ENCODE measurements around the gene SF3B1.

Gene SF3B1

DNA sequence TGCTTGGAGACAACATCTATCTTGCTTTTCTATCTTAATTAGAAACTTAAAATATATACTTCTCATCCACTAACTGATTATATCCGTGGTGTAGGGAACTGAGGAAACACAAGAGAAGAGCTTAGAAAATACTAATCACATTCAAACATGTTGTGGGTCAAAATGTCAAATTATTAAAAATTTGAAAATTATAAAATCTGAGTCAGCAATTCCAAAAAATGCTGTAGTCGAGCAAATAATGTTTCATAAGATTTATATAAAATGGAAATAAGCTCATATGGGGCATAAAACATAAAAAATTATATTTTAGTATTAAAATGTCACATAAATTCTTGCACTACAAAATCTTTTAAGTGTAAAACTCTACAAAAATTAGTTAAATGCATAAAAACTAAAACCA, 29.2 kb downstream of the SF3B1 start:
- Histone ChIP-seq H4K20me1 (ENCODE audit: insufficient read depth, low read length, poor library complexity, severe bottlenecking) (peaks cover 5% of the 10 kb centered on the region), H3K79me2 (ENCODE audit: insufficient read depth, low read length) (no peaks in the 10 kb centered on the region), H3K9me2 (replicated peaks; ENCODE audit: low read depth, low read length) (no peaks in the 10 kb centered on the region), H2AFZ (ENCODE audit: low read length) (no peak overlapping the region), H3K4me3 (ENCODE audit: low read length, poor library complexity, severe bottlenecking) (no peak overlapping the region), H3K27me3 (ENCODE audit: insufficient read depth, low read length, poor library complexity, severe bottlenecking) (no peaks in the 10 kb centered on the region), H3K4me1 (ENCODE audit: insufficient read depth, low read length, poor library complexity, severe bottlenecking) (no peaks in the 10 kb centered on the region), H3F3A (ENCODE audit: low read depth) (no peaks in the 10 kb centered on the region), H3K36me3 (ENCODE audit: insufficient read depth, low read length) (peaks cover 99% of the 10 kb centered on the region), H3K9ac (ENCODE audit: low read depth, low read length, poor library complexity, severe bottlenecking) (no peak overlapping the region), H3K9me3 (ENCODE audit: insufficient read depth, low read depth, low read length) (no peaks in the 10 kb centered on the region), H3K4me2 (ENCODE audit: low read depth, low read length, poor library complexity, severe bottlenecking) (no peak overlapping the region)
- TF ChIP-seq, protein P1, sequence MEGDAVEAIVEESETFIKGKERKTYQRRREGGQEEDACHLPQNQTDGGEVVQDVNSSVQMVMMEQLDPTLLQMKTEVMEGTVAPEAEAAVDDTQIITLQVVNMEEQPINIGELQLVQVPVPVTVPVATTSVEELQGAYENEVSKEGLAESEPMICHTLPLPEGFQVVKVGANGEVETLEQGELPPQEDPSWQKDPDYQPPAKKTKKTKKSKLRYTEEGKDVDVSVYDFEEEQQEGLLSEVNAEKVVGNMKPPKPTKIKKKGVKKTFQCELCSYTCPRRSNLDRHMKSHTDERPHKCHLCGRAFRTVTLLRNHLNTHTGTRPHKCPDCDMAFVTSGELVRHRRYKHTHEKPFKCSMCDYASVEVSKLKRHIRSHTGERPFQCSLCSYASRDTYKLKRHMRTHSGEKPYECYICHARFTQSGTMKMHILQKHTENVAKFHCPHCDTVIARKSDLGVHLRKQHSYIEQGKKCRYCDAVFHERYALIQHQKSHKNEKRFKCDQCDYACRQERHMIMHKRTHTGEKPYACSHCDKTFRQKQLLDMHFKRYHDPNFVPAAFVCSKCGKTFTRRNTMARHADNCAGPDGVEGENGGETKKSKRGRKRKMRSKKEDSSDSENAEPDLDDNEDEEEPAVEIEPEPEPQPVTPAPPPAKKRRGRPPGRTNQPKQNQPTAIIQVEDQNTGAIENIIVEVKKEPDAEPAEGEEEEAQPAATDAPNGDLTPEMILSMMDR (conservative IDR thresholded peaks at IDR 0.05; ENCODE audit: low read length): no peak
- TF ChIP-seq EZH2phosphoT487 (IDR thresholded peaks at IDR 0.05; ENCODE audit: borderline replicate concordance): no peak

DNA sequence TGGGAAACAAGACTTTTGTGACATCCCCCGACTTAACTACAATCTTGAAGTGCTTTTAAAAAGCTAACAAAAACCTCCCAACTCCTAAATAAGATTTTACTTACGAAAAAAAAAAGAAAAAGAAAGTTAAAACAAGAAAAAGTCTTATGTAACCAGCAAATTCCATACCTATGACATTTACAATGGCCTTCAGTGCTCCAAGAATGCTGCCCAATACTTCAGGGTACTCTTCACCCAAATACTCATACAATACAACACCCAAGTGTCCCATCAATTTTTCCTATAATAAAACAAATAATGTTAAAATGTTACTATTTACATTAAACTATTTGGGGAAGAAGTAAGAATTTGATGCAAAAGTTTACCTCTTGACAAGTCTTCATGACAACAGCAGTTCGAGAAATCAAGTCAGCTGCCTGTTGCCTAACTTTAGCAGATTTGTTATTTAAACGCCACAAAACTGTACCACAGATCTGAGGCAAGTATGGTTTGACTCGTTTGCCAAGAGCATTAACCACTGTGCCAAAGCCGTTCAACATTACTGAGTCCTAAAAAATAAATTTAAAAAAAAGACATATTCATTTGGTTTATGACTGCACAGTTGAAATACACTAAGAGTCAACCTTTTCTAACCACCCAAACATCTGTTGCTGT, 34.8 kb downstream of the SF3B1 start:
- Histone ChIP-seq H3K4me1 (ENCODE audit: insufficient read depth, low read length, poor library complexity, severe bottlenecking) (no peaks in the 10 kb centered on the region), H3K9ac (ENCODE audit: low read depth, low read length, poor library complexity, severe bottlenecking) (no peak overlapping the region), H4K20me1 (ENCODE audit: insufficient read depth, low read length, poor library complexity, severe bottlenecking) (peaks cover 4% of the 10 kb centered on the region), H3K79me2 (ENCODE audit: insufficient read depth, low read length) (no peaks in the 10 kb centered on the region), H3K9me2 (replicated peaks; ENCODE audit: low read depth, low read length) (no peaks in the 10 kb centered on the region), H3K9me3 (ENCODE audit: insufficient read depth, low read depth, low read length) (no peaks in the 10 kb centered on the region), H3F3A (ENCODE audit: low read depth) (no peaks in the 10 kb centered on the region), H3K27me3 (ENCODE audit: insufficient read depth, low read length, poor library complexity, severe bottlenecking) (no peaks in the 10 kb centered on the region), H3K4me3 (ENCODE audit: low read length, poor library complexity, severe bottlenecking) (no peak overlapping the region), H2AFZ (ENCODE audit: low read length) (no peak overlapping the region), H3K4me2 (ENCODE audit: low read depth, low read length, poor library complexity, severe bottlenecking) (no peak overlapping the region), H3K36me3 (ENCODE audit: insufficient read depth, low read length) (peaks cover 99% of the 10 kb centered on the region)
- no peak for TF ChIP-seq EZH2phosphoT487 (IDR thresholded peaks at IDR 0.05; ENCODE audit: borderline replicate concordance)

DNA sequence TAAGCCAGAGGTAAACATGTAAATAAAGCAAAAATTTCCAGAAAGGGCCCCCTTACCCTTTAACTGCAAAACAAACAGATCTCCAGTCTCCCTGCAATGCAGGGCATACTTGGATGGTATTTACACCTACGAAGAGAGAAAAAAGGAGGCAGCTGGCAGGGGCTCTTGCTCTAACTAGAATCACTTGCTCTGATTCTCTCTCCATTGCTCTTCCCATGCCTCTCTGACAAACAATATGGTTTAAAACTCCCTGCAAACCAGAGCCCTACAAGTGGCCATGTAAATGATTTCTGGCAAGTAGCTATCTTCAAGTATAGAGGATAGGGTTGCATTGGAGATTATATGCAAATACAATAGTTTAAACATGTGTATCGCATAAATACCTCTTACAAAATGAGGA, 35.9 kb downstream of the SF3B1 start:
- Histone ChIP-seq H3F3A (ENCODE audit: low read depth) (no peaks in the 10 kb centered on the region), H3K27me3 (ENCODE audit: insufficient read depth, low read length, poor library complexity, severe bottlenecking) (no peaks in the 10 kb centered on the region), H3K4me2 (ENCODE audit: low read depth, low read length, poor library complexity, severe bottlenecking) (no peak overlapping the region), H3K9me3 (ENCODE audit: insufficient read depth, low read depth, low read length) (no peaks in the 10 kb centered on the region), H2AFZ (ENCODE audit: low read length) (no peak overlapping the region), H3K4me1 (ENCODE audit: insufficient read depth, low read length, poor library complexity, severe bottlenecking) (no peaks in the 10 kb centered on the region), H3K79me2 (ENCODE audit: insufficient read depth, low read length) (no peaks in the 10 kb centered on the region), H3K9ac (ENCODE audit: low read depth, low read length, poor library complexity, severe bottlenecking) (no peak overlapping the region), H4K20me1 (ENCODE audit: insufficient read depth, low read length, poor library complexity, severe bottlenecking) (peaks cover 4% of the 10 kb centered on the region), H3K36me3 (ENCODE audit: insufficient read depth, low read length) (peaks cover 99% of the 10 kb centered on the region), H3K4me3 (ENCODE audit: low read length, poor library complexity, severe bottlenecking) (no peak overlapping the region), H3K9me2 (replicated peaks; ENCODE audit: low read depth, low read length) (no peaks in the 10 kb centered on the region)
- no peak for TF ChIP-seq EZH2phosphoT487 (IDR thresholded peaks at IDR 0.05; ENCODE audit: borderline replicate concordance)
- TF ChIP-seq, protein P1 (conservative IDR thresholded peaks at IDR 0.05; ENCODE audit: low read length): no peak

DNA sequence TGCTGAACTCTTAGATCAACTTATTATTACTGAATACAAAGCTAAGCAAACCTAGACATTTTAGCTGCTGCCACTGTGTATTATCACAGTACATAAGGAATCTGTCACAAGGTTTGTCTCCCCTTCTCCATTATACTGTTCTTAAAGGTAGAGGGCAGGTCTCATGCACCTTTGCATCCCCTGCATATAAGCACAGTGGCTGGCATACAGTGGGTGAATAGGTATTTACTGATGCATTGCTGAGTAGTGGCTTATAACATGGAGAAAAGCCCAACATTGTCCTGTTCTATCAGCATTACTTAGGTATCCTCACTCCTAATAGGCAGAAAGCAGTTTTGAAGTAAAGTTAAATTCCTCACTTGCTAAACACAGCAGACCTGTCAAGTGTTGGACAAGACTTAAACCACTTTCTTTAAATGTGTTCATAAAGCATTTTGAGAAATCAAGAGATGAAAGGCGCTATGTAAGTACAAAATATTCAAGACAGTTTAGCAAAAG, 43.6 kb downstream of the SF3B1 start:
- Histone ChIP-seq H3K9me2 (replicated peaks; ENCODE audit: low read depth, low read length) (no peaks in the 10 kb centered on the region), H3K79me2 (ENCODE audit: insufficient read depth, low read length) (no peaks in the 10 kb centered on the region), H3K36me3 (ENCODE audit: insufficient read depth, low read length) (peaks cover 53% of the 10 kb centered on the region), H3F3A (ENCODE audit: low read depth) (no peaks in the 10 kb centered on the region), H3K9ac (ENCODE audit: low read depth, low read length, poor library complexity, severe bottlenecking) (no peak overlapping the region), H3K27me3 (ENCODE audit: insufficient read depth, low read length, poor library complexity, severe bottlenecking) (no peaks in the 10 kb centered on the region), H2AFZ (ENCODE audit: low read length) (no peak overlapping the region), H4K20me1 (ENCODE audit: insufficient read depth, low read length, poor library complexity, severe bottlenecking) (peaks cover 5% of the 10 kb centered on the region), H3K9me3 (ENCODE audit: insufficient read depth, low read depth, low read length) (no peaks in the 10 kb centered on the region), H3K4me2 (ENCODE audit: low read depth, low read length, poor library complexity, severe bottlenecking) (no peak overlapping the region), H3K4me1 (ENCODE audit: insufficient read depth, low read length, poor library complexity, severe bottlenecking) (no peaks in the 10 kb centered on the region), H3K4me3 (ENCODE audit: low read length, poor library complexity, severe bottlenecking) (no peak overlapping the region)
- TF ChIP-seq, protein P1 (conservative IDR thresholded peaks at IDR 0.05; ENCODE audit: low read length): no peak
- TF ChIP-seq EZH2phosphoT487 (IDR thresholded peaks at IDR 0.05; ENCODE audit: borderline replicate concordance): no peak
